Measurements from ENCODE around the gene WIPF3. TPM values are rescaled to one million over a fixed set of nuclear protein-coding genes. Genes with fewer than 3 reads are reported as not detected.

WIPF3 gene
- total and polyA plus RNA-seq, 4 donors: 0.20 to 2.8 (median 0.29) TPM

DNA sequence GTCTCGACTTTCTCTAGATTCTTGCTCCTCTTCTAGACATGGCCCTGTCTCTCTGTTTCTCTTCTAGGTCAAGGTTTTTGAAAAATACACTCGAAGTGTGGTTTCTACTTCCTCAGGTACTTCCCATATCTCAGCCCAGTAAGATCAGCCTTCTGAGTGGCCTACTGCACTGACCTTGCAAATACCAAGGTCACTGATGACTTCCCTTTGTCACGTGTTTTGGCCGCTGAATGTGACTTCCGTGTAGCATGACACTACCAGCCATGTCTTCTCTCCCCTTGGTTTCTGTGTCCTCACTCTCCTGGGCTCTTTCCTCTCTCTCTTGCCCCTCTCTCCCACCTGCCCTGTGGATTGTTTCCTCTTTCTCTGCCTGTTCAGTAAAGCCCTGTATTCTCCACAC is 7.9 kb upstream of the WIPF3 start:
- 63 to 65% methylated on average over 5 of the region's 5 CpGs for WGBS, 2 donors
- Histone ChIP-seq H3K9me3 (ENCODE audit: control insufficient read depth in 4 of 4, insufficient read depth in 3 of 4, low read length in 3 of 4) (no peaks in the 10 kb centered on the region), H3K36me3 (ENCODE audit: control insufficient read depth in 4 of 4, insufficient read depth in 4 of 4, low read length in 4 of 4) (no peaks in the 10 kb centered on the region), H3K27me3 (ENCODE audit: control insufficient read depth in 3 of 3, insufficient read depth in 3 of 3, low read length in 2 of 3) (peaks cover 3 to 46% (median 8%) of the 10 kb centered on the region in 3 donors), H3K4me1 (ENCODE audit: control insufficient read depth in 5 of 5, insufficient read depth in 5 of 5, low read length in 5 of 5) (peaks cover 0 to 3% (median 0%) of the 10 kb centered on the region in 5 donors), H3K27ac (ENCODE audit: low read depth in 1 of 2, low read length in 1 of 2) (no peak overlapping the region), H3K4me3 (no peak overlapping the region), H3K9ac (ENCODE audit: insufficient read depth in 1 of 2, low read length in 2 of 2) (no peak overlapping the region)
- TF ChIP-seq, protein P1, sequence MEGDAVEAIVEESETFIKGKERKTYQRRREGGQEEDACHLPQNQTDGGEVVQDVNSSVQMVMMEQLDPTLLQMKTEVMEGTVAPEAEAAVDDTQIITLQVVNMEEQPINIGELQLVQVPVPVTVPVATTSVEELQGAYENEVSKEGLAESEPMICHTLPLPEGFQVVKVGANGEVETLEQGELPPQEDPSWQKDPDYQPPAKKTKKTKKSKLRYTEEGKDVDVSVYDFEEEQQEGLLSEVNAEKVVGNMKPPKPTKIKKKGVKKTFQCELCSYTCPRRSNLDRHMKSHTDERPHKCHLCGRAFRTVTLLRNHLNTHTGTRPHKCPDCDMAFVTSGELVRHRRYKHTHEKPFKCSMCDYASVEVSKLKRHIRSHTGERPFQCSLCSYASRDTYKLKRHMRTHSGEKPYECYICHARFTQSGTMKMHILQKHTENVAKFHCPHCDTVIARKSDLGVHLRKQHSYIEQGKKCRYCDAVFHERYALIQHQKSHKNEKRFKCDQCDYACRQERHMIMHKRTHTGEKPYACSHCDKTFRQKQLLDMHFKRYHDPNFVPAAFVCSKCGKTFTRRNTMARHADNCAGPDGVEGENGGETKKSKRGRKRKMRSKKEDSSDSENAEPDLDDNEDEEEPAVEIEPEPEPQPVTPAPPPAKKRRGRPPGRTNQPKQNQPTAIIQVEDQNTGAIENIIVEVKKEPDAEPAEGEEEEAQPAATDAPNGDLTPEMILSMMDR (IDR thresholded peaks at IDR 0.05; ENCODE audit: control extremely low read depth, extremely low read depth): no peak
- ATAC-seq (ENCODE audit: insufficient read depth, low FRiP score) (no peak), DNase-seq (no peak)

DNA sequence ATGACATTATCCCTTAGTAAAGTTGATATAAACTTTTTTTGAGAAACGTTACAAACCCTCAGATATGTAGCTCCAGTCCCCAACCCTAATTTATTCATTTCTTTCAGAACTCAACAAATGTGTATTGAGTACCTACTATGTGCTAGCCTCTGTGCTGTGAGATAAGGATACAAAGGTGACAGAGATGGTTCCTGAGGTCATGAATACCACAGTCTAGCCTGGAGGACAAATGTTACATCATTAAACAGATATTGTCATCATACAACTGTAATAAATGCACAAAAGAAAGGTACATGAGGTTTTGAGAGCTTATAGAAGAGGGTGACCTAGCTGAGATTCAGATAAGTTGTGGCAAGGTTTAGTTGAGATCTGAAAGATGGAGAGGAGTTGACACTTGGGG is 4.4 kb upstream of the WIPF3 start:
- peaks cover 15 to 57% (median 19%) of the 10 kb centered on the region in 3 donors for H3K27me3 ChIP-seq (ENCODE audit: control insufficient read depth in 3 of 3, insufficient read depth in 3 of 3, low read length in 2 of 3)
- ATAC-seq (ENCODE audit: insufficient read depth, low FRiP score): no peak
- DNase-seq: no peak
- H3K27ac ChIP-seq (ENCODE audit: low read depth in 1 of 2, low read length in 1 of 2): no peak overlapping the region
- H3K4me3 ChIP-seq: no peak overlapping the region
- H3K36me3 ChIP-seq (ENCODE audit: control insufficient read depth in 4 of 4, insufficient read depth in 4 of 4, low read length in 4 of 4): no peaks in the 10 kb centered on the region
- H3K9me3 ChIP-seq (ENCODE audit: control insufficient read depth in 4 of 4, insufficient read depth in 3 of 4, low read length in 3 of 4): no peaks in the 10 kb centered on the region
- H3K9ac ChIP-seq (ENCODE audit: insufficient read depth in 1 of 2, low read length in 2 of 2): no peak overlapping the region
- WGBS, 2 donors: 73 to 91% methylated on average over 1 of the region's 1 CpG
- peaks cover 0 to 6% (median 0%) of the 10 kb centered on the region in 5 donors for H3K4me1 ChIP-seq (ENCODE audit: control insufficient read depth in 5 of 5, insufficient read depth in 5 of 5, low read length in 5 of 5)
- TF ChIP-seq, protein P1 (IDR thresholded peaks at IDR 0.05; ENCODE audit: control extremely low read depth, extremely low read depth): no peak

DNA sequence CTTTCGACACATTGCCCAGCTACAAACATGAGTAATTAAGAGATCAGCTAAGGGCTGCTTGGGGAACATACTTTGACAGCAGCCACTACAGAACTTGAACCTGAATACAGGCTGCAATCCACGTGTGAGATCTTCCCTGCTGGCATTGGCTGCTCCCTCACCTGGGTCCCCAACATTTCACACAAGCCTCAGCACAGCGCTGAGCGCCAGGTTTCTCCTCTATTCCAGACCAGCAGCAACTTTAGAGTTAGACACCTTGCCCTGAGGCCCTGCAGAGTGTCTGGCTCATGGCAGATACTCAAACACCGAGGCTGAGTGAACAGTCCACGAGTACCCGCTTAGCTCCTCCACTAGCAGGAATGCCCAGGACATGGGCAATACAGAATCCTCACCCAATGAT is 1.3 kb upstream of the WIPF3 start:
- no peak overlapping the region for H3K9ac ChIP-seq (ENCODE audit: insufficient read depth in 1 of 2, low read length in 2 of 2)
- H3K27me3 ChIP-seq (ENCODE audit: control insufficient read depth in 3 of 3, insufficient read depth in 3 of 3, low read length in 2 of 3): peaks cover 19 to 86% (median 48%) of the 10 kb centered on the region in 3 donors
- TF ChIP-seq, protein P1 (IDR thresholded peaks at IDR 0.05; ENCODE audit: control extremely low read depth, extremely low read depth): no peak
- 86 to 93% methylated on average over 7 of the region's 7 CpGs for WGBS, 2 donors
- H3K4me1 ChIP-seq (ENCODE audit: control insufficient read depth in 5 of 5, insufficient read depth in 5 of 5, low read length in 5 of 5): peaks cover 0 to 11% (median 0%) of the 10 kb centered on the region in 5 donors
- no peaks in the 10 kb centered on the region for H3K36me3 ChIP-seq (ENCODE audit: control insufficient read depth in 4 of 4, insufficient read depth in 4 of 4, low read length in 4 of 4)
- no peak overlapping the region for H3K27ac ChIP-seq (ENCODE audit: low read depth in 1 of 2, low read length in 1 of 2)
- ATAC-seq (ENCODE audit: insufficient read depth, low FRiP score) (no peak), DNase-seq (no peak)
- H3K9me3 ChIP-seq (ENCODE audit: control insufficient read depth in 4 of 4, insufficient read depth in 3 of 4, low read length in 3 of 4): no peaks in the 10 kb centered on the region
- H3K4me3 ChIP-seq: no peak overlapping the region

DNA sequence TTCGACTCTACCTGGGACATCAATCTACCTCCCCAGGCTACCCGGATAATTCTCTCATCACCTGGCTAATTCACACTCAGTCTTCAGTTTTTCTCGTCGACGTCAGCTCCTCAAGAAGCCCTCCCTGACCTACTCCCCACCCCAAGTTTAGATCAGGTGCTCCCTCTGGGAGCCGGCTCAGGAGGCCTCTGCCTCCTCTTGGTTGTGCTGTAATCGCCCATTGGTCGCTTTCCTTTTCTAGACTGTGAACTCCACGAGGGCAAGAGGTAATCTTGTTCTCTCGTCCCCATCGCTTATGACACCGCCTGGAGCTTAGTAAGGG is 461 bp upstream of the WIPF3 start:
- no peak overlapping the region for H3K9ac ChIP-seq (ENCODE audit: insufficient read depth in 1 of 2, low read length in 2 of 2)
- no peak overlapping the region for H3K27ac ChIP-seq (ENCODE audit: low read depth in 1 of 2, low read length in 1 of 2)
- H3K4me1 ChIP-seq (ENCODE audit: control insufficient read depth in 5 of 5, insufficient read depth in 5 of 5, low read length in 5 of 5): peaks cover 0 to 11% (median 0%) of the 10 kb centered on the region in 5 donors
- H3K27me3 ChIP-seq (ENCODE audit: control insufficient read depth in 3 of 3, insufficient read depth in 3 of 3, low read length in 2 of 3): peaks cover 19 to 90% (median 55%) of the 10 kb centered on the region in 3 donors
- H3K36me3 ChIP-seq (ENCODE audit: control insufficient read depth in 4 of 4, insufficient read depth in 4 of 4, low read length in 4 of 4): no peaks in the 10 kb centered on the region
- ATAC-seq (ENCODE audit: insufficient read depth, low FRiP score): no peak
- TF ChIP-seq, protein P1 (IDR thresholded peaks at IDR 0.05; ENCODE audit: control extremely low read depth, extremely low read depth): no peak
- no peaks in the 10 kb centered on the region for H3K9me3 ChIP-seq (ENCODE audit: control insufficient read depth in 4 of 4, insufficient read depth in 3 of 4, low read length in 3 of 4)
- WGBS, 2 donors: 71% methylated on average over 12 of the region's 12 CpGs
- DNase-seq: no peak
- no peak overlapping the region for H3K4me3 ChIP-seq
